HCT116 (cell line): ENCODE results near the gene RASGRP2. TPM values are rescaled to one million over a fixed set of nuclear protein-coding genes. Genes with fewer than 3 reads are reported as not detected.

Source experiments
- ATAC-seq: fragments of 200-7000 bp; cut with Tn5 transposase; 2 replicates; pipeline ENCODE4 v1.9.1; 2020; ENCODE audit warnings: mild to moderate bottlenecking, moderate library complexity
- BruUV-seq: library from RNA; stranded (reverse); fragments of 400-500 nt; replicated peaks from 2 replicates; lab custom pipeline; 2021; lab: Mats Ljungman, UMichigan
- CTCF ChIA-PET: fragments of 300-600 bp; sonication (Branson Sonifier 250); formaldehyde crosslinking; loops from one replicate; lab custom pipeline; 2021; ENCODE audit warnings: antibody characterized with exemption; lab: Charles Lee
- POLR2A ChIA-PET: fragments of 300-600, 350-600 bp; sonication (Branson Sonifier 250); formaldehyde crosslinking; loops from one replicate; lab custom pipeline; 2021; ENCODE audit warnings: antibody characterized with exemption; lab: Charles Lee
- RAD21 ChIA-PET, 2 experiments: fragments of 300-600 bp; sonication (Branson Sonifier 250); formaldehyde crosslinking; loops; one replicate each; lab custom pipeline; 2023; ENCODE audit warnings: low total read pairs in 2 of 2; ENCODE audit not compliant: uncharacterized antibody in 2 of 2, unreplicated experiment in 2 of 2, low non-redundant PET in 1 of 2; lab: Charles Lee
- DNase-seq: peaks from one replicate; pipeline ENCODE4 v3.0.0-alpha.2; 2010; ENCODE audit warnings: low read depth, low spot score
- H2AFZ ChIP-seq: fragments of 200-600 bp; shearing (Covaris generic), sonication (generic); 2 replicates; pipeline ENCODE4 v1.6.1; 2017; ENCODE audit warnings: low read depth, mixed run types, mixed read lengths, antibody characterized with exemption, low read length; ENCODE audit not compliant: poor library complexity, severe bottlenecking
- H3K27ac ChIP-seq: 2 replicates; pipeline ENCODE4 v1.5.1; 2012; ENCODE audit warnings: low read depth, low read length
- H3K27me3 ChIP-seq: fragments of 200-600 bp; sonication (generic); 2 replicates; pipeline ENCODE4 v1.6.1; 2016; ENCODE audit warnings: mixed run types, low read length, mixed read lengths; ENCODE audit not compliant: insufficient read depth
- H3K36me3 ChIP-seq, 2 experiments: fragments of 200-500 bp in 1 of 2; fragments of 200-600 bp in 1 of 2; sonication (Bioruptor generic) in 1 of 2; sonication (generic) in 1 of 2; 2 replicates each; pipeline versions ENCODE4 v1.5.1 to v1.6.1; 2014 to 2016; ENCODE audit warnings: low read length in 2 of 2, inconsistent platforms in 1 of 2, mixed read lengths in 1 of 2, mixed run types in 1 of 2; ENCODE audit not compliant: insufficient read depth in 2 of 2, control insufficient read depth in 1 of 2
- H3K4me1 ChIP-seq, 2 experiments: fragments of 200-600 bp in 1 of 2; sonication (generic) in 1 of 2; 2 replicates each; pipeline versions ENCODE4 v1.5.1 to v1.6.1; 2012 to 2017; ENCODE audit warnings: low read length in 2 of 2, inconsistent platforms in 1 of 2, mild to moderate bottlenecking in 1 of 2, mixed read lengths in 1 of 2, mixed run types in 1 of 2, moderate library complexity in 1 of 2; ENCODE audit not compliant: insufficient read depth in 2 of 2, control insufficient read depth in 1 of 2
- H3K4me2 ChIP-seq: fragments of 200-600 bp; sonication (generic); 2 replicates; pipeline ENCODE4 v1.6.1; 2017; ENCODE audit warnings: mixed run types, low read length, mixed read lengths
- H3K4me3 ChIP-seq, 2 experiments: fragments of 200-600 bp in 1 of 2; sonication (generic) in 1 of 2; replicated peaks in 1 of 2; 2 replicates each; pipeline ENCODE4 v1.5.1; 2011 to 2016; ENCODE audit warnings: low read length in 2 of 2, control low read depth in 1 of 2, low read depth in 1 of 2, mild to moderate bottlenecking in 1 of 2, mixed read lengths in 1 of 2, mixed run types in 1 of 2
- H3K79me2 ChIP-seq: fragments of 200-600 bp; sonication (generic); 2 replicates; pipeline ENCODE4 v1.6.1; 2017; ENCODE audit warnings: mild to moderate bottlenecking, mixed run types, low read length, moderate library complexity, mixed read lengths; ENCODE audit not compliant: insufficient read depth
- H3K9ac ChIP-seq: fragments of 200-600 bp; sonication (generic); 2 replicates; pipeline ENCODE4 v1.6.1; 2016; ENCODE audit warnings: low read length, mixed read lengths
- H3K9me2 ChIP-seq: fragments of 200-600 bp; sonication (generic), shearing (Covaris generic); 2 replicates; pipeline ENCODE4 v1.6.1; 2017; ENCODE audit warnings: mixed run types, mild to moderate bottlenecking, moderate library complexity; ENCODE audit not compliant: insufficient read depth
- H3K9me3 ChIP-seq, 2 experiments: fragments of 200-500 bp in 1 of 2; fragments of 200-600 bp in 1 of 2; sonication (Bioruptor generic) in 1 of 2; sonication (generic) in 1 of 2; 2 replicates each; pipeline ENCODE4 v1.6.1; 2014 to 2017; ENCODE audit warnings: low read length in 2 of 2, mixed read lengths in 2 of 2, inconsistent platforms in 1 of 2, low read depth in 1 of 2, mild to moderate bottlenecking in 1 of 2, mixed run types in 1 of 2, moderate library complexity in 1 of 2; ENCODE audit not compliant: control insufficient read depth in 1 of 2, insufficient read depth in 1 of 2
- H4K20me1 ChIP-seq: fragments of 200-600 bp; sonication (generic), shearing (Covaris generic); 2 replicates; pipeline ENCODE4 v1.6.1; 2017; ENCODE audit warnings: mixed run types, mild to moderate bottlenecking, moderate library complexity; ENCODE audit not compliant: insufficient read depth
- CEBPB ChIP-seq: IDR thresholded peaks from 2 replicates; pipeline ENCODE4 v1.6.1; 2012; ENCODE audit warnings: low read depth
- EGR1 ChIP-seq: IDR thresholded peaks from 2 replicates; pipeline ENCODE4 v1.6.1; 2012; ENCODE audit warnings: low read depth
- ELF1 ChIP-seq: IDR thresholded peaks from 2 replicates; pipeline ENCODE4 v1.6.1; 2012; ENCODE audit warnings: low read depth, borderline replicate concordance
- EZH2 ChIP-seq: fragments of 200-600 bp; sonication (generic); IDR thresholded peaks from 2 replicates; pipeline ENCODE4 v1.6.1; 2017; ENCODE audit warnings: antibody characterized with exemption, mixed run types
- EZH2phosphoT487 ChIP-seq: fragments of 200-600 bp; IDR thresholded peaks from 2 replicates; pipeline ENCODE4 v1.6.1; 2018; ENCODE audit warnings: antibody characterized with exemption, borderline replicate concordance
- FOSL1 ChIP-seq: IDR thresholded peaks from 2 replicates; pipeline ENCODE4 v1.6.1; 2012; ENCODE audit warnings: low read depth
- JUND ChIP-seq: IDR thresholded peaks from 2 replicates; pipeline ENCODE4 v1.6.1; 2012
- MAX ChIP-seq: IDR thresholded peaks from 2 replicates; pipeline ENCODE4 v1.6.1; 2012
- RAD21 ChIP-seq: IDR thresholded peaks from 2 replicates; pipeline ENCODE4 v1.6.1; 2012; ENCODE audit warnings: low read depth, mild to moderate bottlenecking
- SIN3A ChIP-seq: IDR thresholded peaks from 2 replicates; pipeline ENCODE4 v1.6.1; 2012; ENCODE audit warnings: low read depth
- SP1 ChIP-seq: IDR thresholded peaks from 2 replicates; pipeline ENCODE4 v1.6.1; 2012; ENCODE audit warnings: low read depth
- SRF ChIP-seq: IDR thresholded peaks from 2 replicates; pipeline ENCODE4 v1.6.1; 2012; ENCODE audit warnings: low read depth
- YY1 ChIP-seq: IDR thresholded peaks from 2 replicates; pipeline ENCODE4 v1.6.1; 2011; ENCODE audit warnings: low read length, low read depth, moderate library complexity, mild to moderate bottlenecking; ENCODE audit not compliant: insufficient replicate concordance; ENCODE audit errors: extremely low read depth
- ZFX ChIP-seq: fragments of 450-650 bp; IDR thresholded peaks from 2 replicates; pipeline ENCODE4 v1.6.1; 2017
- ZNF274 ChIP-seq: fragments of 200-500 bp; sonication (Bioruptor generic); IDR thresholded peaks from 2 replicates; pipeline ENCODE4 v1.6.1; 2014; ENCODE audit warnings: mild to moderate bottlenecking, low read depth, low read length, inconsistent platforms
- intact Hi-C: fragments of 100-400 bp; cut with micrococcal nuclease; formaldehyde crosslinking; loops from 2 replicates; pipeline ENCODE4 v1.10.0; 2022
- total RNA-seq: library from RNA; stranded (reverse); gene quantifications from one replicate; pipeline ENCODE4 v1.2.1, GENCODE V29; 2021; ENCODE audit not compliant: unreplicated experiment
- TF ChIP-seq, protein P1 (sequence below): IDR thresholded peaks from 2 replicates; pipeline ENCODE4 v1.6.1; 2011; ENCODE audit warnings: mild to moderate bottlenecking, low read length, moderate library complexity; ENCODE audit not compliant: insufficient replicate concordance; ENCODE audit errors: extremely low read depth

Gene RASGRP2
- total RNA-seq, 1 experiment from 2014 or later, result 12.8 TPM

GRCh38 chr11:64726211-64726641, 17.7 kb downstream of the RASGRP2 start:
- H3K36me3 ChIP-seq, result no peaks in the 10 kb centered on the region

GRCh38 chr11:64724863-64725532, 18.9 kb downstream of the RASGRP2 start:
- no peak overlapping the region for H3K9ac ChIP-seq
- H2AFZ ChIP-seq, result no peak overlapping the region
- CTCF ChIA-PET, result interaction anchor here (2.6 kb wide), 1 partner anchor 36 kb away, joined by 5 read pairs; no protein-coding TSS in a partner anchor
- no peak for TF ChIP-seq CEBPB
- no peak for TF ChIP-seq ZNF274
- TF ChIP-seq MAX, result no peak
- TF ChIP-seq EZH2phosphoT487, result no peak
- no peak for TF ChIP-seq YY1
- no peak for TF ChIP-seq SIN3A
- TF ChIP-seq SP1, result no peak
- no peak for TF ChIP-seq EGR1
- no peak for TF ChIP-seq SRF
- TF ChIP-seq FOSL1, result no peak
- no peak for TF ChIP-seq RAD21
- no peak for TF ChIP-seq ZFX
- no peak for TF ChIP-seq ELF1
- 0 out of 2 replicates have a peak, but pooled peaks cover 6% of the 10 kb centered on the region for H3K27me3 ChIP-seq
- H3K79me2 ChIP-seq, result no peaks in the 10 kb centered on the region
- H3K27ac ChIP-seq, result no peak overlapping the region
- H3K4me1 ChIP-seq, result peaks cover 0 to 15% of the 10 kb centered on the region in 2 experiments; a peak in 2 of 4 replicates
- H3K4me3 ChIP-seq, result no peak overlapping the region
- intact Hi-C loops, result loop anchor here (5.0 kb wide), 2 partner anchors 173 to 368 kb away; partner anchors contain the start of gene RPS6KA4
- RAD21 ChIA-PET, result no interaction called here
- no peak overlapping the region for H3K4me2 ChIP-seq
- H3K36me3 ChIP-seq, result no peaks in the 10 kb centered on the region
- no peaks in the 10 kb centered on the region for H4K20me1 ChIP-seq
- no TSS peak for BruUV-seq
- POLR2A ChIA-PET, result no interaction called here
- DNase-seq (no peak), ATAC-seq (no peak)
- H3K9me3 ChIP-seq, result no peaks in the 10 kb centered on the region
- H3K9me2 ChIP-seq, result no peaks in the 10 kb centered on the region

More at GRCh38 chr11:64726211-64726641, 17.7 kb downstream of the RASGRP2 start:
- RAD21 ChIA-PET, result no interaction called here
- no peak for DNase-seq
- no peaks in the 10 kb centered on the region for H4K20me1 ChIP-seq
- no peak overlapping the region for H3K4me2 ChIP-seq
- CTCF ChIA-PET, result interaction anchor here (2.6 kb wide), 1 partner anchor 38 kb away, joined by 5 read pairs; no protein-coding TSS in a partner anchor
- no peaks in the 10 kb centered on the region for H3K27me3 ChIP-seq
- no peak for TF ChIP-seq EZH2
- TF ChIP-seq, protein P1, sequence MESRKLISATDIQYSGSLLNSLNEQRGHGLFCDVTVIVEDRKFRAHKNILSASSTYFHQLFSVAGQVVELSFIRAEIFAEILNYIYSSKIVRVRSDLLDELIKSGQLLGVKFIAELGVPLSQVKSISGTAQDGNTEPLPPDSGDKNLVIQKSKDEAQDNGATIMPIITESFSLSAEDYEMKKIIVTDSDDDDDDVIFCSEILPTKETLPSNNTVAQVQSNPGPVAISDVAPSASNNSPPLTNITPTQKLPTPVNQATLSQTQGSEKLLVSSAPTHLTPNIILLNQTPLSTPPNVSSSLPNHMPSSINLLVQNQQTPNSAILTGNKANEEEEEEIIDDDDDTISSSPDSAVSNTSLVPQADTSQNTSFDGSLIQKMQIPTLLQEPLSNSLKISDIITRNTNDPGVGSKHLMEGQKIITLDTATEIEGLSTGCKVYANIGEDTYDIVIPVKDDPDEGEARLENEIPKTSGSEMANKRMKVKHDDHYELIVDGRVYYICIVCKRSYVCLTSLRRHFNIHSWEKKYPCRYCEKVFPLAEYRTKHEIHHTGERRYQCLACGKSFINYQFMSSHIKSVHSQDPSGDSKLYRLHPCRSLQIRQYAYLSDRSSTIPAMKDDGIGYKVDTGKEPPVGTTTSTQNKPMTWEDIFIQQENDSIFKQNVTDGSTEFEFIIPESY, result no peak
- no peak for TF ChIP-seq ZFX
- no peak for TF ChIP-seq JUND
- H3K9me3 ChIP-seq, result no peaks in the 10 kb centered on the region
- no peak overlapping the region for H3K27ac ChIP-seq
- peaks cover 0 to 18% of the 10 kb centered on the region in 2 experiments; a peak in 2 of 4 replicates for H3K4me1 ChIP-seq
- no peak overlapping the region for H2AFZ ChIP-seq
- no peaks in the 10 kb centered on the region for H3K9me2 ChIP-seq
- no TSS peak for BruUV-seq
- no peak overlapping the region for H3K4me3 ChIP-seq
- H3K79me2 ChIP-seq, result no peaks in the 10 kb centered on the region
- ATAC-seq, result no peak
- no peak overlapping the region for H3K9ac ChIP-seq
- POLR2A ChIA-PET, result no interaction called here
- intact Hi-C loops, result no loop called here
